ENCODE results near the gene ADIPOQ. TPM values are rescaled to one million over a fixed set of nuclear protein-coding genes. Genes with fewer than 3 reads are reported as not detected.
"Not testable (repeated sequence)": the region's sequence is repeated elsewhere in the genome, so short reads cannot be mapped to it uniquely, and the experiment has no call there.

ADIPOQ gene
- total RNA-seq, 4 donors from 2014 or later: 0.23 to 34.5 (median 0.57) TPM

DNA sequence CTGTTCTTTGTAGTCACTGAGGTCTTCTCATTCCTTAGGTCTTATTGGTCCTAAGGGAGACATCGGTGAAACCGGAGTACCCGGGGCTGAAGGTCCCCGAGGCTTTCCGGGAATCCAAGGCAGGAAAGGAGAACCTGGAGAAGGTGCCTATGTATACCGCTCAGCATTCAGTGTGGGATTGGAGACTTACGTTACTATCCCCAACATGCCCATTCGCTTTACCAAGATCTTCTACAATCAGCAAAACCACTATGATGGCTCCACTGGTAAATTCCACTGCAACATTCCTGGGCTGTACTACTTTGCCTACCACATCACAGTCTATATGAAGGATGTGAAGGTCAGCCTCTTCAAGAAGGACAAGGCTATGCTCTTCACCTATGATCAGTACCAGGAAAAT is 11.6 kb downstream of the ADIPOQ start:
- H3K27me3 ChIP-seq: no peaks in the 10 kb centered on the region
- no peak for ATAC-seq
- no peaks in the 10 kb centered on the region for H3K36me3 ChIP-seq
- H3K4me3 ChIP-seq: no peak overlapping the region
- H3K9me3 ChIP-seq: peaks cover 0 to 10% (median 0%) of the 10 kb centered on the region in 3 donors
- 100% methylated on average over 5 of the region's 8 CpGs; no CpG with 5 or more reads in 1 of the 2 donors for WGBS, 2 donors (ENCODE audit: low coverage in 1 of 2)
- H3K4me1 ChIP-seq: no peaks in the 10 kb centered on the region
- no peak for TF ChIP-seq POLR2A (IDR thresholded peaks at IDR 0.05)
- TF ChIP-seq, protein P1, sequence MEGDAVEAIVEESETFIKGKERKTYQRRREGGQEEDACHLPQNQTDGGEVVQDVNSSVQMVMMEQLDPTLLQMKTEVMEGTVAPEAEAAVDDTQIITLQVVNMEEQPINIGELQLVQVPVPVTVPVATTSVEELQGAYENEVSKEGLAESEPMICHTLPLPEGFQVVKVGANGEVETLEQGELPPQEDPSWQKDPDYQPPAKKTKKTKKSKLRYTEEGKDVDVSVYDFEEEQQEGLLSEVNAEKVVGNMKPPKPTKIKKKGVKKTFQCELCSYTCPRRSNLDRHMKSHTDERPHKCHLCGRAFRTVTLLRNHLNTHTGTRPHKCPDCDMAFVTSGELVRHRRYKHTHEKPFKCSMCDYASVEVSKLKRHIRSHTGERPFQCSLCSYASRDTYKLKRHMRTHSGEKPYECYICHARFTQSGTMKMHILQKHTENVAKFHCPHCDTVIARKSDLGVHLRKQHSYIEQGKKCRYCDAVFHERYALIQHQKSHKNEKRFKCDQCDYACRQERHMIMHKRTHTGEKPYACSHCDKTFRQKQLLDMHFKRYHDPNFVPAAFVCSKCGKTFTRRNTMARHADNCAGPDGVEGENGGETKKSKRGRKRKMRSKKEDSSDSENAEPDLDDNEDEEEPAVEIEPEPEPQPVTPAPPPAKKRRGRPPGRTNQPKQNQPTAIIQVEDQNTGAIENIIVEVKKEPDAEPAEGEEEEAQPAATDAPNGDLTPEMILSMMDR (IDR thresholded peaks at IDR 0.05): no peak
- TF ChIP-seq POLR2AphosphoS5 (IDR thresholded peaks at IDR 0.05): no peak
- no peak for TF ChIP-seq EP300 (IDR thresholded peaks at IDR 0.05)
- H3K27ac ChIP-seq: no peak overlapping the region

DNA sequence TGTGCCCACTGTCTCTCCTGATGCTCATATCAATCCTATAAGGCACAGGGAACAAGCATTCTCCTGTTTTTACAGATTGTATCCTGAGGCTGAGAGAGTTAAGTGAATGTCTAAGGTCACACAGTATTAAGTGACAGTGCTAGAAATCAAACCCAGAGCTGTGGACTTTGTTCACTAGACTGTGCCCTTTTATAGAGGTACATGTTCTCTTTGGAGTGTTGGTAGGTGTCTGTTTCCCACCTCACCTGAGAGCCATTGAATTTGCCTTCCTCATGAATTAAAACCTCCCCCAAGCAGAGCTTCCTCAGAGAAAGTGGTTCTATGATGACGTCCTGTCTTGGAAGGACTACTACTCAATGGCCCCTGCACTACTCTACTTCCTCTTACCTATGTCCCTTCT is 12.4 kb downstream of the ADIPOQ start:
- WGBS, 2 donors (ENCODE audit: low coverage in 1 of 2): 0% methylated on average over 1 of the region's 1 CpG
- peaks cover 0 to 18% (median 0%) of the 10 kb centered on the region in 3 donors for H3K9me3 ChIP-seq
- H3K27ac ChIP-seq: no peak overlapping the region
- H3K36me3 ChIP-seq: no peaks in the 10 kb centered on the region
- TF ChIP-seq POLR2A (IDR thresholded peaks at IDR 0.05) (no peak), EP300 (IDR thresholded peaks at IDR 0.05) (no peak), POLR2AphosphoS5 (IDR thresholded peaks at IDR 0.05) (no peak)
- TF ChIP-seq, protein P1 (IDR thresholded peaks at IDR 0.05): no peak
- no peak for ATAC-seq
- no peaks in the 10 kb centered on the region for H3K4me1 ChIP-seq
- H3K27me3 ChIP-seq: no peaks in the 10 kb centered on the region
- H3K4me3 ChIP-seq: no peak overlapping the region

DNA sequence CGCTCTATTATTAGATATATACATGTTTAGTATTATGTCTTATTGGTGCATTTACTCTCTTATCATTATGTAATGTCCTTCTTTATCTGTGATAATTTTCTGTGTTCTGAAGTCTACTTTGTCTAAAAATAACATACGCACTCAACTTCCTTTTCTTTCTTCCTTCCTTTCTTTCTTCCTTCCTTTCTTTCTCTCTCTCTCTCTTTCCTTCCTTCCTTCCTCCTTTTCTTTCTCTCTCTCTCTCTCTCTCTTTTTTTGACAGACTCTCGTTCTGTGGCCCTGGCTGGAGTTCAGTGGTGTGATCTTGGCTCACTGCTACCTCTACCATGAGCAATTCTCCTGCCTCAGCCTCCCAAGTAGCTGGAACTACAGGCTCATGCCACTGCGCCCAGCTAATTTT is 15.2 kb downstream of the ADIPOQ start:
- Histone ChIP-seq H3K4me1 (no peaks in the 10 kb centered on the region), H3K9me3 (peaks cover 0 to 21% (median 0%) of the 10 kb centered on the region in 3 donors), H3K27ac (no peak overlapping the region), H3K4me3 (no peak overlapping the region), H3K27me3 (no peaks in the 10 kb centered on the region), H3K36me3 (no peaks in the 10 kb centered on the region)
- no peak for TF ChIP-seq POLR2AphosphoS5 (IDR thresholded peaks at IDR 0.05)
- no peak for TF ChIP-seq EP300 (IDR thresholded peaks at IDR 0.05)
- no peak for TF ChIP-seq POLR2A (IDR thresholded peaks at IDR 0.05)
- TF ChIP-seq, protein P1 (IDR thresholded peaks at IDR 0.05): no peak
- no peak for ATAC-seq
- 81 to 89% methylated on average over 4 of the region's 4 CpGs for WGBS, 2 donors (ENCODE audit: low coverage in 1 of 2)

DNA sequence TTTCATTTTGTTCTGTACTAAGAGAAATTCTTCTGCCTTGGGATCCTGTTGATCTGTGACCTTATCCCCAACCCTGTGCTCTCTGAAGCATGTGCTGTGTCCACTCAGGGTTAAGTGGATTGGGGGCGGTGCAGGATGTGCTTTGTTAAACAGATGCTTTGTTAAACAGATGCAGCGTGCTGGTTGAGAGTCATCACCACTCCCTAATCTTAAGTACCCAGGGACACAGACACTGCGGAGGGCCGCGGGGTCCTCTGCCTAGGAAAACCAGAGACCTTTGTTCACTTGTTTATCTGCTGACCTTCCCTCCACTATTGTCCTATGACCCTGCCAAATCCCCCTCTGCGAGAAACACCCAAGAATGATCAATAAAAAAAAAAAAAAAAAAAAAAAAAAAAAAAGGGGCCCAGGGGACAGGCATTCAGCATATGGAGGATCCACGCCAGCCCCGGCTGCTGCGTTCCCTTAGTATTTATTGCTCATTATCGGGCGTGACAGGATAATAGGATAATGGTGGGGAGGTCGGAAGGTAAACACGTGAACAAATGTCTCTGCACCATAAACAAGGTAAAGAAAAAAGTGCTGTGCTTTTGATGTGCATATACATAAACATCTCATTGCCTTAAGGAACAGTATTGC is 22.8 kb downstream of the ADIPOQ start:
- H3K27me3 ChIP-seq, H3K27ac ChIP-seq, H3K36me3 ChIP-seq, ATAC-seq, H3K4me1 ChIP-seq, H3K9me3 ChIP-seq, H3K4me3 ChIP-seq: not testable (repeated sequence)
- WGBS, 2 donors (ENCODE audit: low coverage in 1 of 2): no CpG with 5 or more reads among the region's 13 CpGs

DNA sequence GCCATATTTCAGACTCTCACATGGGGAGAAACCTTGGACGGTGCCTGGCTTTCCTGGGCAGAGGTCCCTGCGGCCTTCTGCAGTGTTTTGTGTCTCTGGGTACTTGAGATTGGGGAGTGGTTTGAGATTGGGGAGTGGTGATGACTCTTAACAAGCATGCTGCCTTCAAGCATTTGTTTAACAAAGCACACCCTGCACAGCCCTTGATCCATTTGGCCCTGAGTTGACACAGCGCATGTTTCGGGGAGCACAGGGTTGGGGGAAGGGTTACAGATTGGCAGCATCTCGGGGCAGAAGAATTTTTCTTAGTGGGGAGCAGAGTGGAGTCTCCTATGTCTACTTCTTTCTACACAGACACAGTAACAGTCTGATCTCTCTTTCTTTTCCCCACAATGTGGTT is 23.6 kb downstream of the ADIPOQ start:
- no CpG with 5 or more reads among the region's 5 CpGs for whole genome bisulfite sequencing, 2 donors (ENCODE audit: low coverage in 1 of 2)
- H3K4me1 ChIP-seq, H3K9me3 ChIP-seq, H3K36me3 ChIP-seq, ATAC-seq, H3K27me3 ChIP-seq, H3K27ac ChIP-seq, H3K4me3 ChIP-seq: not testable (repeated sequence)

DNA sequence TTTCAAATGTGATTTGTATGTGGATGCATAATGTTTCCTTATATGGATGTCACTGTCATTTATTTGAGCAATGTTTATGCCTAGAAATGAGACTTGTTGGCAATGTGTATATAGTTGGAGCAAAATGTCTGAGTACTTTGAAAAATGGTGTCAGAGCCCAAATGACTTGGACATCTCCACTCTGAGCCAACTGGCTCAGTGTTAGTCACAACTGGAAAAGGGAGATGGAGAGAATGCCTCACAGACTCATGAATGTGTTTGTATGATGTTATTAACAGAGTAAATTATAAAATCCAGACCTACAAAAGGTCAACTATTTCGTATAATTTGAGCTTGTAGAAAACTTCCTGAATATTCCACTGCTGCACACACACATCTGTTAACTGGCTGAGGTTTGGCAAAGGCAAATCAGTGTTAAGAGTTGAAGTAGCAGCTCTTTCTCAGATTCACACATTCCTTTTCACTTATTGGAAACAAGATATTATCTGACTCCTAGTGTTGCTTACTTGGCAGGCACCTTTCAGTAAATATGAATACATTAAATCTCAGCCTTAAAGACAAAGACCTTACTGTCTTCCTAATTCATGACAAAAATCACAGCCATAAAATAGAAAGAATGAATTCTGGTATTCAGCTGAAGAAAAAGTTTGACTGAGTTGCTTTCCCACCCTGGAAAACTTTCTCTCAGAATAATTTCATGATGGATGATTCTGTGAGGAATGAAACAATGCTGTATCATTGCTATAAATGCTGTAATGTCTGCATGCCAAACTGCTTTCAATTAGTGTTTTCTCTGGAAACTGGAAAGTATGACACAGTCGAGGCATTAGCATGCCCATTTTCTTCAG is 27.0 kb downstream of the ADIPOQ start:
- TF ChIP-seq POLR2AphosphoS5 (IDR thresholded peaks at IDR 0.05) (peak; percentile 32), EP300 (IDR thresholded peaks at IDR 0.05) (no peak)
- TF ChIP-seq, protein P1 (IDR thresholded peaks at IDR 0.05): no peak
- no peak overlapping the region for H3K4me3 ChIP-seq
- H3K4me1 ChIP-seq: no peaks in the 10 kb centered on the region
- ATAC-seq: no peak
- no peaks in the 10 kb centered on the region for H3K9me3 ChIP-seq
- no peak overlapping the region for H3K27ac ChIP-seq
- H3K36me3 ChIP-seq: no peaks in the 10 kb centered on the region
- H3K27me3 ChIP-seq: no peaks in the 10 kb centered on the region
- 33 to 43% methylated on average over 2 of the region's 2 CpGs for WGBS, 2 donors (ENCODE audit: low coverage in 1 of 2)
